ENCODE results near the gene FOXF2.

GRCh38 chr6:1386038-1386709 lies 3.2 kb upstream of the FOXF2 start:
- TF ChIP-seq YY1 (IDR thresholded peaks at IDR 0.05; ENCODE audit: insufficient read depth, insufficient read length), result no peak
- TF ChIP-seq SUZ12 (IDR thresholded peaks at IDR 0.05; ENCODE audit: extremely low read depth, insufficient read depth, insufficient read length), result no peak

Data from NT2/D1 (cell line).